Keratinocyte (primary cell): Measurements from ENCODE around the gene TIAM2. TPM values are rescaled to one million over a fixed set of nuclear protein-coding genes. Genes with fewer than 3 reads are reported as not detected.

Experiments used
- DNase-seq: peaks from one replicate; pipeline ENCODE4 v3.0.0-alpha.2; 2011; ENCODE audit warnings: low read depth, missing footprints, low spot score
- FAIRE-seq: peaks from 2 replicates; lab custom pipeline; 2011; peaks lifted over from hg19 to GRCh38; lab: Jason Lieb, UNC
- H2AFZ ChIP-seq: 2 replicates; pipeline ENCODE4 v1.6.0; 2012; ENCODE audit warnings: low read length, control low read depth, inconsistent platforms; ENCODE audit not compliant: control insufficient read depth
- H3K27ac ChIP-seq: 2 replicates; pipeline ENCODE4 v1.5.1; 2011; ENCODE audit warnings: low read length; ENCODE audit not compliant: control insufficient read depth, insufficient read depth
- H3K27me3 ChIP-seq: 3 replicates; pipeline ENCODE4 v1.6.0; 2011; ENCODE audit warnings: low read length; ENCODE audit not compliant: control insufficient read depth, insufficient read depth; ENCODE audit errors: extremely low read depth
- H3K36me3 ChIP-seq, 2 experiments: 2 replicates in 1 of 2; 3 replicates in 1 of 2; pipeline ENCODE4 v1.5.1; 2011; ENCODE audit warnings: low read length in 2 of 2, mild to moderate bottlenecking in 1 of 2; ENCODE audit not compliant: control insufficient read depth in 2 of 2, insufficient read depth in 2 of 2; ENCODE audit errors: extremely low read depth in 1 of 2
- H3K4me1 ChIP-seq: 3 replicates; pipeline ENCODE4 v1.5.1; 2011; ENCODE audit warnings: low read length; ENCODE audit not compliant: control insufficient read depth, insufficient read depth; ENCODE audit errors: extremely low read depth
- H3K4me2 ChIP-seq: 3 replicates; pipeline ENCODE4 v1.6.0; 2011; ENCODE audit warnings: low read depth, low read length; ENCODE audit not compliant: control insufficient read depth, insufficient read depth; ENCODE audit errors: extremely low read depth
- H3K4me3 ChIP-seq, 3 experiments: fragments of 200-600 bp in 1 of 3; sonication (generic) in 1 of 3; 2 replicates in 2 of 3; 3 replicates in 1 of 3; pipeline ENCODE4 v1.5.1; 2011 to 2016; ENCODE audit warnings: low read length in 3 of 3, mild to moderate bottlenecking in 3 of 3, control low read depth in 2 of 3, inconsistent platforms in 1 of 3, low read depth in 1 of 3, mixed read lengths in 1 of 3, mixed run types in 1 of 3, moderate library complexity in 1 of 3; ENCODE audit not compliant: control insufficient read depth in 2 of 3, insufficient read depth in 2 of 3; ENCODE audit errors: extremely low read depth in 1 of 3
- H3K79me2 ChIP-seq: 2 replicates; pipeline ENCODE4 v1.6.0; 2012; ENCODE audit warnings: low read length; ENCODE audit not compliant: control insufficient read depth, insufficient read depth
- H3K9ac ChIP-seq: 3 replicates; pipeline ENCODE4 v1.6.0; 2011; ENCODE audit warnings: low read length; ENCODE audit not compliant: control insufficient read depth, insufficient read depth; ENCODE audit errors: extremely low read depth
- H3K9me1 ChIP-seq: 3 replicates; pipeline ENCODE4 v1.6.0; 2011; ENCODE audit warnings: low read length; ENCODE audit not compliant: control insufficient read depth, insufficient read depth; ENCODE audit errors: extremely low read depth
- H3K9me3 ChIP-seq: 2 replicates; pipeline ENCODE4 v1.5.1; 2012; ENCODE audit warnings: low read depth, low read length; ENCODE audit not compliant: control insufficient read depth
- H4K20me1 ChIP-seq: 3 replicates; pipeline ENCODE4 v1.6.0; 2011; ENCODE audit warnings: low read length; ENCODE audit not compliant: control insufficient read depth, insufficient read depth; ENCODE audit errors: extremely low read depth
- EZH2 ChIP-seq: IDR thresholded peaks from one replicate; pipeline ENCODE4 v1.6.1; 2012; ENCODE audit warnings: inconsistent platforms, mild to moderate bottlenecking, low read length, moderate library complexity
- dilution Hi-C: fragments of 300-500 bp; cut with MboI; formaldehyde crosslinking; loops from one replicate; pipeline ENCODE4 v1.7.0; 2020; ENCODE audit warnings: low sequenced_read_pairs; ENCODE audit not compliant: extremely low pct_ligation_motif_present
- polyA plus RNA-seq, 5 experiments: library from polyadenylated mRNA; depleted of rRNA in 3 of 5; stranded (reverse) in 3 of 5; stranded (forward) in 1 of 5; unstranded in 1 of 5; fragments of >200 nt; gene quantifications; 1 replicate in 1 of 5; 2 replicates in 3 of 5; 3 replicates in 1 of 5; pipeline versions ENCODE4 v1.2.1 to v1.2.3, GENCODE V29; 2011 to 2012; ENCODE audit warnings: missing spikeins in 2 of 5, low read depth in 1 of 5, low replicate concordance in 1 of 5
- TF ChIP-seq, protein P1 (sequence below), 3 experiments: IDR thresholded peaks in 1 of 3; conservative IDR thresholded peaks in 1 of 3; optimal IDR thresholded peaks in 1 of 3; 2 replicates in 2 of 3; 3 replicates in 1 of 3; pipeline versions ENCODE3 to v1.5.1; 2011; ENCODE audit warnings: low read length in 3 of 3, mild to moderate bottlenecking in 3 of 3, moderate library complexity in 2 of 3, control low read depth in 1 of 3, inconsistent platforms in 1 of 3; ENCODE audit not compliant: insufficient read depth in 2 of 3; ENCODE audit errors: extremely low read depth in 1 of 3

Gene TIAM2
- polyA plus RNA-seq, 1 donor (not counting 4 experiments of a cell fraction or from before 2014, with no cell fraction given), result 4.0 TPM

DNA sequence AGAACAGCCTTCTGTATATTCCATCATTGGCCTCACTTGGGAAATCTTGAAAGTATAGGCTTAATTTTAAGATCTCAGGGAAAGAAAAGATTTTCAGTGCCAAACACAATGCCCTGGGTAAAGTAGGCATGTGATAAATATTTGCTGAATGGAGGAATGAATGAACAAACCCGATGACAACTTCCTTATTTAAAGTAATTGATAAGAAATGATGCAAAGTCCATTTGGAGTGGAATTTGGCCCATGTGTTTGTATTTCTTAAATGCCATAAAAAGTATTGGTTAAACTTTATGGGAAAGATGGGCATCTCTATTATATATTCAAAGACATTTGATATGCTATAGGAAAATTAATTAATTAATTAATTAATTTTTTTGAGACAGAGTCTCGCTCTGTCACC lies 3.7 kb downstream of the TIAM2 start:
- TF ChIP-seq EZH2, result no peak
- TF ChIP-seq, protein P1, sequence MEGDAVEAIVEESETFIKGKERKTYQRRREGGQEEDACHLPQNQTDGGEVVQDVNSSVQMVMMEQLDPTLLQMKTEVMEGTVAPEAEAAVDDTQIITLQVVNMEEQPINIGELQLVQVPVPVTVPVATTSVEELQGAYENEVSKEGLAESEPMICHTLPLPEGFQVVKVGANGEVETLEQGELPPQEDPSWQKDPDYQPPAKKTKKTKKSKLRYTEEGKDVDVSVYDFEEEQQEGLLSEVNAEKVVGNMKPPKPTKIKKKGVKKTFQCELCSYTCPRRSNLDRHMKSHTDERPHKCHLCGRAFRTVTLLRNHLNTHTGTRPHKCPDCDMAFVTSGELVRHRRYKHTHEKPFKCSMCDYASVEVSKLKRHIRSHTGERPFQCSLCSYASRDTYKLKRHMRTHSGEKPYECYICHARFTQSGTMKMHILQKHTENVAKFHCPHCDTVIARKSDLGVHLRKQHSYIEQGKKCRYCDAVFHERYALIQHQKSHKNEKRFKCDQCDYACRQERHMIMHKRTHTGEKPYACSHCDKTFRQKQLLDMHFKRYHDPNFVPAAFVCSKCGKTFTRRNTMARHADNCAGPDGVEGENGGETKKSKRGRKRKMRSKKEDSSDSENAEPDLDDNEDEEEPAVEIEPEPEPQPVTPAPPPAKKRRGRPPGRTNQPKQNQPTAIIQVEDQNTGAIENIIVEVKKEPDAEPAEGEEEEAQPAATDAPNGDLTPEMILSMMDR (optimal IDR thresholded peaks at IDR 0.05 in 1 of 3, IDR thresholded peaks at IDR 0.05 in 1 of 3, conservative IDR thresholded peaks at IDR 0.05 in 1 of 3; ENCODE audit: extremely low read depth in 1 of 3, insufficient read depth in 2 of 3, low read length in 3 of 3), result no peak
- dilution Hi-C loops, result no loop called here
- H3K9me3 ChIP-seq, result no peaks in the 10 kb centered on the region
- H3K9ac ChIP-seq, result no peak overlapping the region
- H2AFZ ChIP-seq, result no peak overlapping the region
- FAIRE-seq, result no peak
- peaks cover 2% of the 10 kb centered on the region for H3K4me1 ChIP-seq
- H3K36me3 ChIP-seq, result no peaks in the 10 kb centered on the region
- no peak for DNase-seq
- no peaks in the 10 kb centered on the region for H3K79me2 ChIP-seq
- no peak overlapping the region for H3K27ac ChIP-seq
- no peak overlapping the region for H3K4me2 ChIP-seq
- no peaks in the 10 kb centered on the region for H3K9me1 ChIP-seq
- H4K20me1 ChIP-seq, result no peaks in the 10 kb centered on the region
- no peak overlapping the region for H3K4me3 ChIP-seq
- peaks cover 7% of the 10 kb centered on the region for H3K27me3 ChIP-seq

DNA sequence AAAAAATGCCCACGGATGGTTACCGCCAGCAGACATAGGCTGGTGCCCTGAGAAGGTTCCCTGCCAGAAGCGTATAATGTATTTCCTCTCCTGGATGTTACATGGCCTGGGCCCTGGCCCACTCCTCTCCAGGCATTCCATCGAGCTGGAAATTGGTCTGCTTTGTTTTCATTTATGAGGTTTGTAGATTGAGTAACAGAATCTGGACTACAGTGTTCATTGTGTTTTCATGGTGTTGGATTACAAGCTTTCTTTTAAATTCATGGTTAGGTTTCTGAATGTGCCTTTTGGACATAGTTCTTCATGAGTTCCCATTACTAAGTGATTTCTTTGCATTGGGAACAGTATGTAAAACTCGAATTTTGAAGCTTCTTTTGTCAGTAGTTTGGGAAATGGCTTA lies 6.4 kb downstream of the TIAM2 start:
- H3K9ac ChIP-seq, result no peak overlapping the region
- H3K4me3 ChIP-seq, result no peak overlapping the region
- no peak overlapping the region for H3K4me2 ChIP-seq
- no peaks in the 10 kb centered on the region for H3K4me1 ChIP-seq
- TF ChIP-seq EZH2, result no peak
- TF ChIP-seq, protein P1 (optimal IDR thresholded peaks at IDR 0.05 in 1 of 3, IDR thresholded peaks at IDR 0.05 in 1 of 3, conservative IDR thresholded peaks at IDR 0.05 in 1 of 3; ENCODE audit: extremely low read depth in 1 of 3, insufficient read depth in 2 of 3, low read length in 3 of 3), result no peak
- no peaks in the 10 kb centered on the region for H3K9me3 ChIP-seq
- dilution Hi-C loops, result no loop called here
- H3K27ac ChIP-seq, result no peak overlapping the region
- H3K36me3 ChIP-seq, result no peaks in the 10 kb centered on the region
- FAIRE-seq (no peak), DNase-seq (no peak)
- H2AFZ ChIP-seq, result no peak overlapping the region
- no peaks in the 10 kb centered on the region for H4K20me1 ChIP-seq
- no peaks in the 10 kb centered on the region for H3K9me1 ChIP-seq
- no peaks in the 10 kb centered on the region for H3K27me3 ChIP-seq
- H3K79me2 ChIP-seq, result no peaks in the 10 kb centered on the region
